GM21717 (cell line): Measurements from ENCODE around the gene TSC1.
A peak's percentile ranks its signal among the peaks of the same experiment; 100 is the strongest.

Source experiments
- ATAC-seq: cut with Tn5 transposase; IDR thresholded peaks from one replicate; pipeline ENCODE4 v1.9.1; 2021; ENCODE audit warnings: mild to moderate bottlenecking, moderate library complexity; ENCODE audit not compliant: unreplicated experiment

The TSC1 gene

DNA sequence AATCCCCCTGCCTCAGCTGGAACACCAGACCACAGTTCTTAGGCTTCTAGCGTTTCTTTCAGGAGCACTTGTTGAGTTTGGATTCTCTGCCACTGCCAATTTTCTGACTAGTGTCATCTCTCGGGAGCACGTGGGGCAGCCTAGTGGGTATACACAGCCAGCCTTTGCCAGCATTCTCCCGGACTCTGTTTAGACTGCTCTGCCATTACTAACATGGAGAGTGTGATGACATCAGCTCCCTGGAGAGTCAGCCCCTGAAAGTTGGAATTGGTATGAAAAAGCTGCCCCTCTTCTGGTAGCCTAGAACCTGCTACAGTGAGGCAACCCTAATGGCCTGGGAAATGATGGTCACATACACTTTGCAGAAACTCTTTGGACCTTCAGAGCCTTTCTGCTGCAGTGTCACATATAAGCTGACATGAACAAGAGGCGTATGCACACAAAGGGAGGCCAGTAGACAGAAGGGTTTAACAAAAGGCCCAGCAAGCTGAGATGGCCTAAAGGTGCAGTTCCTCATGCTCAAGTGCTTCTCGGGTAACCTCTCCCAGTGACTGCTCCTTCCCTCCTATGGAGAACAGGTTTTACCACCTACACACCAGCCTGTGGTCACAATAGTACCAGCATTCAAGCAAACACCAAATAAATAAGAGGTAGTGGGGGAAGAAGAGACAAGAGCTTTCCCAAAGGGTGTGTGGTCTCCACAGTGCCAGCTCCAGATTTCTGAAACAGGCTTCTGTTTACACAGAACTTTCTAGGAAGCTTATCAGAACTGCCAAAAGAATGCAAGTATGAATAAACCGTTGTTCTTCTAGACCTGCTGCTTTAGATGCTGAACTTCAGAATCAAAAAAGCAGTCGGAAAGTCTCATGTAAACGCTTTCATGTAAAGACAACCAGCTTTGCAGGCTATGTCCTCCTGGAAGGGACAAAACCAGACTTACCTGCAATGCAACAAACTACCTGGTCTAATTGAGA, 49.3 kb downstream of the TSC1 start:
- no peak for ATAC-seq

DNA sequence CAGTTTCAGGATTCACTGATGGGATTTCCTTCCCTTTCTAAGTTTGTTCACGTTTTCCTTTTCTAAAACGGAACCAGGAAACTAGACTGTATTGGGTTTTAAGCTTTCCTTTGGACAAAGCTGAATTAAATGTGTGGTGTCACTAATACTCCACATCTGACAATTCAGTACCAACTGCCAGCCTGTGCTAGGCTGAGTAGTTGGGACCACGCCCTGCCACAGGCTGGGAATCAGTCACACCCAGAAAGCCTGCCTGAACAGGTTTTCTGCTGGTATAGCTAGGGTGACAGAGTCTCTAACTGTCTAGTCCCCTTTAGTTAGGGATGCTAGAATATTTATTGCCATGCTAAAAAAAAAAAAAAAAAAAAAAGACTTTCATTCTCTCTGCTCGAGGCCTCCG, 50.1 kb downstream of the TSC1 start:
- ATAC-seq = no peak

DNA sequence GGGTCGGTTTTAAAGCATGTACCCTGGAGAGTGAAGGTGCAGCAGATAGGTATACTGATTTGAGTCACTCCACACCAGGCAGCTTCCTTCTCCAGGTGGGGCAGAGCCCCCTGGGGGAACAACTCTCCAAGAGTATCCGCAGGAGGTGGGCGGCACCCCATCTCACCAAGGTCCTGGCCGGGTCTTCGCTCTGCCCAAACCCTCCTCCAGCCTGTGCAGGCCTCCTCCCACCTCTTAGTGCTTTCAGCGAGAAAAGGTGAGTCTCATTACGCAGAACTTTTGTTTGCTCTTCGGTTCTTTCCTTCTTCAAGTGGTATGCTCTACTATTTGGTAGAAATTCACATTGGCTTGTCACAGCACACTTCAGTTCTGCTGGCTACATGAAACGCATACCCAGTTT, 52.0 kb downstream of the TSC1 start:
- no peak for ATAC-seq

GRCh38 chr9:132888151-132888550, 56.3 kb downstream of the TSC1 start:
- no peak for ATAC-seq

DNA sequence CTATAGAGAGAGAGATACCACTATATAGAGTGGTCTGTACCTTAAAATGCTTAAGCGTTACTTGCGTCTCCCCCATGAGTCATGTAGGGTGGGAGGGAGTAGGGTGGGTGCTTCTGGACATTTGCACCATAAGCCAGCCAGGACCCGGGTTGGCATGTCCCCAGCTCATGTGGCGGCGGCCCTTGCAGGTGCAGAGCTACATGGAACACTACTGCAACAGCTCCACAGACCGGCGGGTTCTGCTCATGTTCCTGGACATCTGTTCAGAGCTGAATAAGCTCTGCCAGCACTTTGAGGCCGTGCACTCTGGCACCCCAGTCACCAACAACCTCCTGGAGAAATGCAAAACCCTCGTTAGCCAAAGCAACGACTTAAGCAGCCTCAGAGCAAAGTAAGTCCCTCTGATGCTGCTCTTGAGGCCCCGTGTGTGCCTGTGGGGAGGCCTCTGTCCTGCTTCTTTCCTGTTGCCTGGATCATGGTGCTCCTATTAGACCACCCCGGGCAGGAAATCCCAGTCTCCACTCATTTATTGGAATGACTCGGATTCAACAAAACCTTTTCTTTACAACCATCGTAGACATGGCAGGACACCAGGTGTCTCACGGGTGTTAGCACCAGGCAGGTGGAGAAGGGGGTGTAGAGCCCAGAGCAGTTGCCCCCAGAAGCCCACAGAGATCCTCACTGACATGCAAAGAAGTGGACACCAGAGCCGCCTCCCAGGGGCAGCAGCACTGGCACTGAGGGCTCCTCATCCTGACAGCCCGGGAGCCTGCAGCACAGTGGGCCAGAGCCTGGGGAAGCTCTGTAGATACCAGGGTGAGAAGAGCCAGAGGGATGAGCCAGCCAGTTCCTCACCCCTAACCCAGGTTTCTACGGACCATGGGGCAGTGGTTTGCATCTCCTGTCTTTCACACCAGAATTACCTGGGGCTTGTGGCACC, 57.0 kb downstream of the TSC1 start:
- ATAC-seq = no peak

- no peak for ATAC-seq
Measured at GRCh38 chr9:132886334-132886725, 58.1 kb downstream of the TSC1 start.

DNA sequence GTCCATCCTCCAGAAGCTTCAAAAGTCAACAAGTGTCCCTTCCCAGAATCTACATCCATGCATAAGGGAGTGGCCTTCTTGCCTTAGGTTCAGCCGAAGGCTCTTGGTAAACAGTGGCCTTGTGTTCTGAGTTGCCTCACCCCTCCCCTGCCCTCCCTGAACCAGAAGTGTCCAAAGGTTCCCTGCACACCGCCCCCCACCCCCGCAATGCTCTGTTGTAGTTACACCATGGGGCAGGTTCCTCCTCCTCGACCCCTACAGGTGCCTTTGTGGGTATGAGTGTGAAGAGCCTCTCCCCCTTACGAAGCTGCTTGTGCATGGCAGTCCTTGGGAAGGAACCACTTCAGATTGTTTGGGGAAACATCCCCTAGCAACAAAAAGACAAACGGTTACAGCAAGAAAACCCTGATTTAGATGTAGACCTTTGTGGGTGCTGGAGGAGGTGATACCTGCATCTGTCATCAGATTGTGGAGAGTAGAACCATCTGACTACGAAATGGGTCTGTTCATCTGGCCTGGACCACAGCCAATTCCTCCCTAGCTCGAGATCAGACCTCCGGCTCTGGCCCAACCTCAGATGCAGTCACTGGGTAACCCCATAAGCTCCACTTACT, 58.6 kb downstream of the TSC1 start:
- ATAC-seq = no peak

GRCh38 chr9:132883349-132884294, 60.8 kb downstream of the TSC1 start:
- ATAC-seq = no peak

GRCh38 chr9:132882616-132883015, 61.8 kb downstream of the TSC1 start:
- ATAC-seq = no peak

DNA sequence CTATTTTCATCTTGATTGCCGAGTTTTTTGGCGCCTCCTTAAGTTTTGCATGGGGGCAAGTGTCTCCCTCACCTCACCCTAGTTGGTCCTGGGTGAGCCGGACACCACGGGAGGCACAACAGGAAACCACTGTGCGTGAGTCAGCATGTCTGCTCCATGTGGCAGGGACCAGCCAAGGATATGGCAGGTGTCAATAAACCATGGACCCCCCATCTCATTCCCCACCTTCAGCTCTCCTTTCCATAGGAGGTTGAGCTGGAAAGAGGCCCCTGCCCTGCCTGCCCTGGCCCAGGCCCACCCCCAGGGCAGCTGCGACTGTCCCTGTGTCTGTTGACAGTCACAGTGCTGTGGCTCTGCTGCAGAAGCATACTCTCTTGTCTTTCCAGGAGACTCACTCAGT, 62.6 kb downstream of the TSC1 start:
- ATAC-seq = no peak

DNA sequence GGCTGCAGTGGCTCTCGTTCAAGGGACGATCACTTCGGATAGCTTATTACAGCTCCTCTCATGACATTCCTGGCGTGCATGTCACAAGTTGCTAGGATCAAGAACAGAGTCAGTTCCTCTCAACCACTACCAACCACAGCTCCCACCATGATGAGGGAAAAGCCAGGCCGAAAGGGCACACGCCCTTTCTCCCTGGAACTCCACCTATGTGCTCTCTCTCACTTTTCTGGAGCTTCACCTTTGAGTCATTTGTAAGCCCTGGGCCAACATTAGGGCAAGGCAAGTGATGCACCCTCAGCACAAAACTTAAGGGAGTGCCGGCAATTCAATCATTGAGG, 64.1 kb downstream of the TSC1 start:
- no peak for ATAC-seq

DNA sequence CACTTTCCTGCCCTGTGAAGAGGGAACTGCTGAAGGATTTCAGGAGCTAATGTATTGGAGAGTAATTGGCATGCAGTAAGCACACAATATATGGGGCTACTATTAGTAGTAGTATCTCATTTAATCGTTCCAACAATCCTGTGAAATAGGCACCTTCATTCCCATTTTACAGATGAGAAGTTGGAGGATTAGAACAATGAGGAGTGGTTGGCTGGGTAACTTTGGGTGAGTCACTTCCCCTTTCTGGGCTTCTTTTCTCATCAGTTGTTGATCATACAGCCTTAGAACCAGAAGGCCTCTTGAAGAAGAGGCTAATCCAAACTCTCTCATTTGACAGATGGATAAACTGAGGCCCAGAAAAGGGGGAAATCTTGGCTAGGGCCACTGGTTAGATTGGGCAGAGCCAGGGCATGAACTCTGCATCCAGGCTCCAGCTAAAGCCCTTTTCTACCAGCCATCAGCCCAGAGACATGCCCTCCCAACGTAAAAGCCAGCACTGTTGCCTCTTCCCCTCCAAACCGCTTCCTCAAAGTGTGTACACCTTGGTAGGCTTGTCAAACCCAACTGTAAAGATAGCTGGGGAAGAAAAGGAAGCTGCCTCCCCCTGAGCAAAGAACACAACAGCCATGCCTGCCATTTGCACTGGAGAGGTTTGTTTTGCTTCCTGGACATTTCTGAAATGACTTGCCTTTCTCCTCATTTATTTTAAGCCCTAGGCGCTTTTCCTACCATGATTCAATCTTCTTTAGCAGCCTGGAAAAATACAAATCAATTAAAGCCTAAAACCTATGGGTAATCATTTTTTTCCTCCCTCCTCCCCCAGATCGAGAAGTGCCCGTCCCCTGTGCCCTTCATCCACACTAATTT, 64.7 kb downstream of the TSC1 start:
- no peak for ATAC-seq

DNA sequence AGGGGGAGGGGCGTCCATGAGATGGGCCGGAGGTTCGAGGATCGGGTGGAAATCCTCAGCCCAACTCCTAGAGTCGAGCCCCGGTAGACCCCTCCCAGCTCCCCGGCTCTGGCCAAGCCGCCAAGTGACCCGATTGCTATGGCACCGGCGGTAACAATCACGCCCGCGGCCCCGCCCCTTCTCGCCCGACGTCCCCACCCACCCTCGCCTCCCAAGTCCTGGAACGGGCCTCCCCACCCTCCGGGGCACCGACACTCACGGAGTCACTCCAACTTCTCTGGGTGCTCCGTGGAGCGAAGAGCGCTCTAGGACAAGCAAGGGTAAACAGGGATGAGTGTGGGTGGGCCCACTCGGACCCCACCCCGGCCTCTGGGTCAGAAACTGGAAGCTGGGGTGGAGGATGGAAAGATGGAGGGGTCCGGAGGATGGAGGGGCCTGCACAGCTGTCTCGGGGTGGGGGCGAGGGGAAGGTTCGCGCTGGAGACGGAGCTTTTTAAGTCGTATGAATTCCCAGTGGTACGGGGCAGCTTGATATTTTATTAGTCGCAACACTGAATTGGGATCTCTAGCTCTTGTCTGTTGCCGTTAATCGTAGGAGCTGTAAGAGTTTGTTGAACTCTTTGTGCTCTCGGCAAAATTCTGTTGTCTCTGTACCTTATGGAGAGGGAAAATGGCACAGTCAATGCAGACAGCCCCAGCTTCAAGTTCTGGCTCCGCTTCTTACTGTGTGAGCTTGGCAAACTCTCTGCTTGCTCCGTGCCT, 65.5 kb downstream of the TSC1 start, which contains the start of gene SPACA9:
Gene SPACA9, plus strand, starts transcription at position 204 of the 762 bp plus-strand sequence. CDS start 5,050 bp downstream, outside the sequence.
- ATAC-seq = no peak

DNA sequence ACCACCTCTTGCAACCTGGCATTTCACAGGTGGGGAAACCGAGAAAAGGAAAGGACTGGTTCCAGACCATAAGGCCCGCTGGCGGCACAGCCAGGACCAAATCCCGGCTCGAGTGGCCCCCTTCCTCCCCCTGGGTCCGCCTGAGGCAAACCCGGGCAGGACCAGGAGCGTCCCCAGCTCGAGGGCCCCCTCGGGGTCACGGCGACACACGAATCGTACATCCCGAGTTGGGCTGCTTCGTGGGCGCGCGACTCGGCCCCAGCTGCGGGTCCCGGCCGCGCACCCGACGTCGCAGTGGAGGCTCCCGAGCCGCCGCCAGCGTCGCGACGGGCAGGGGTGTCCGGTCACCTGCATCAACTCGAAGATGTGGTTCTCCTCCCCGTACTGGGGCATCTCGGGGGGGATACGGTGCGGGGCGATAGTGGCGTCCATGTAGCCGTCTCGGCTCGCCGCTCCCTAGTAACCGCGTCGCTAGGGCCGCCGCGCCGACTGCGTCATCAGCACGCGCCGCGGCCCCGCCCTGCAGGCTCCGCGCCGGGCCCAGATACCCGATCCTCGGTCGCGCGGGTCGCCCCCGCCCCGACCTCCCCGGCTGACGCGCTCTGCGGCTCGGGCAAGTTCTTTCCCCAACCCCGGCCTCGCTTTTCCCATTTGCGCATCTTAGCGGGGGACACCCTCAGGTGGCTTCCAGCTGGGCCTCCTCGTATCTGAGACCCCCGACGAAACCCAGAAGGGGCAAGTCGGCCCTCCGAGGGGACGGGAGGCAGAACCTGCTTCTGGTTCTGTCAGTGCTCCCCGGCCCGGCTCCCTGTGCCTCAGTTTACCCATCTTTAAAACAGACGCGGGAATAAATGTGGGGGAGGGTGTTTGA, 66.4 kb downstream of the TSC1 start, which contains the start of gene AK8:
Gene AK8, minus strand, starts transcription at position 461 of the 871 bp plus-strand sequence. Its CDS starts 29 bp downstream, at position 432.
- ATAC-seq = peak; percentile 49

GRCh38 chr9:132877458-132877823, 67.0 kb downstream of the TSC1 start:
- ATAC-seq = no peak

DNA sequence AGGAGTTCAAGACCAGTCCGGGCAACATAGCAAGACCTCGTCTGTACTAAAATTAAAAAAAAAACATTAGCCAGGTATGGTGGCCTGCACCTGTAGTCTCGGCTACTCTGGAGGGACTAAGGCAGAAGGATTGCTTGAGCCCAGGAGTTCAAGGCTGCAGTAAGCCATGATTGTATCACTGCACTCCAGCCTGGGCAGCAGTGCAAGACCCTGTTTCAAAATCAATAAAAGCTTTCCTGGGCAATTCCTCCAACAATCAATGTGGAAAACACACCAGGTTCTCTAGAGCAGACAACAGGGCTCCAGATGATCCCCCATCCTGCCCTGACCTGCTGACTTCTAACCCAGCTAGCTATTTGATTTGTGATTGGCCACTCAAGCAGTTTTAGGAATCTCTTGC, 67.6 kb downstream of the TSC1 start:
- no peak for ATAC-seq

- ATAC-seq = no peak
Measured at GRCh38 chr9:132875159-132875558, 69.3 kb downstream of the TSC1 start.
